Neural crest cell (in vitro differentiated cells): Measurements from ENCODE around the gene ENO3. TPM values are rescaled to one million over a fixed set of nuclear protein-coding genes. Genes with fewer than 3 reads are reported as not detected.

Source experiments
- DNase-seq: peaks from one replicate; pipeline ENCODE4 v3.0.0; 2021; ENCODE audit warnings: low read depth, mixed read lengths, low spot score
- H3K27ac Mint-ChIP-seq: one replicate; pipeline ENCODE4 v1.8.0; 2021; ENCODE audit warnings: mild to moderate bottlenecking, mixed read lengths; ENCODE audit not compliant: unreplicated experiment
- H3K27me3 Mint-ChIP-seq: 2 replicates; pipeline ENCODE4 v1.8.0; 2021; ENCODE audit warnings: low read depth, mild to moderate bottlenecking, mixed read lengths
- H3K36me3 Mint-ChIP-seq: 2 replicates; pipeline ENCODE4 v1.8.0; 2021; ENCODE audit warnings: low read depth, mild to moderate bottlenecking, mixed read lengths
- H3K4me1 Mint-ChIP-seq: 2 replicates; pipeline ENCODE4 v1.8.0; 2021; ENCODE audit warnings: mixed read lengths
- H3K4me3 Mint-ChIP-seq: one replicate; pipeline ENCODE4 v1.8.0; 2021; ENCODE audit warnings: mild to moderate bottlenecking, mixed read lengths
- H3K9me3 Mint-ChIP-seq: 2 replicates; pipeline ENCODE4 v1.8.0; 2021; ENCODE audit warnings: mixed read lengths
- CTCF ChIP-seq: fragments of 200-600 bp; sonication (generic); conservative IDR thresholded peaks from 2 replicates; pipeline ENCODE4 v1.5.0; 2021; ENCODE audit warnings: antibody characterized with exemption, mild to moderate bottlenecking
- total RNA-seq: library from RNA; stranded (reverse); gene quantifications from 2 replicates; pipeline ENCODE4 v1.2.1, GENCODE V29; 2021

The ENO3 gene
- total RNA-seq, 1 donor from 2014 or later = 10.6 TPM

GRCh38 chr17:4956493-4957061 lies 5.7 kb downstream of the ENO3 start:
- no peak for TF ChIP-seq CTCF
- Mint-ChIP-seq H3K9me3 (no peaks in the 10 kb centered on the region), H3K36me3 (peaks cover 2% of the 10 kb centered on the region), H3K4me1 (peaks cover 11% of the 10 kb centered on the region), H3K4me3 (peak overlapping the region; percentile 27), H3K27me3 (no peaks in the 10 kb centered on the region), H3K27ac (no peak overlapping the region)
- no peak for DNase-seq

- no peak for DNase-seq
- no peak overlapping the region for H3K27ac Mint-ChIP-seq
- H3K36me3 Mint-ChIP-seq = peaks cover 5% of the 10 kb centered on the region
- H3K9me3 Mint-ChIP-seq = no peaks in the 10 kb centered on the region
- no peak for TF ChIP-seq CTCF
- no peaks in the 10 kb centered on the region for H3K27me3 Mint-ChIP-seq
- H3K4me3 Mint-ChIP-seq = no peak overlapping the region
- H3K4me1 Mint-ChIP-seq = peaks cover 8% of the 10 kb centered on the region
These were observed 7.2 kb downstream of the ENO3 start for GRCh38 chr17:4958102-4958501.

DNA sequence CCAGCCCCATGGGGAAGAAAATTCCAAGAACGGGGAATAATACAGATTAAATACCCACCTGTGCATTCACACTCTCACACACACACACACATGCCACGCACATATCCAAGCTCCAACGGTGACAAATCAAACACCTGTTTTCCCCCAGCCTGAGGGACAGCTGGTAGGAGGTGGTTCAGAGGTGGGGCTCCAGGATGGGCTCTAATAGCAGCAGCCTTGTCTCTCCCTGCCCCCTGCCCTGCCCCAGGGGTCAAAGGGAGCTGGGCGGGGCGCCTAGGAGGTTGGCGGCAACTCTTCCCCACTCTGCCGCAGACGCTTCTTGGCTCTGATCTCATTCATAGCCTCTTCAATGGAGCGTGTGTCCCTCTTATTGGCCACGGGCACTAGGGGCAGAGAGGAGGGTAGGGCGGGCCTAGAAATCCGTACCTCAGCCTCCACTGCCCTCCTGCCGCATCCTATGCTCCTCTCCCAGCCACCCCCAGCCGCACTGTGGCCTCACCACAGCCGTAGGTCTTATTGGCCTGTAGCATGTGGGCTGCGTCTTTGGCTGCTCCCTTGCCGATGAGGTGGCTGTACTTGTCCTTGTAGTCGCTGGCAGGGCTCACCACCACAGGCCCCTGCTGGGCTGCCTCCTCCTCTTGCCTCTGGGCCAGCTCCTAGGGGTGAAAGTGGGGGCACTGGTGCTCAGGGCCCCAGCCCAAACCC lies 8.5 kb downstream of the ENO3 start:
- H3K27ac Mint-ChIP-seq = no peak overlapping the region
- H3K4me3 Mint-ChIP-seq = no peak overlapping the region
- peaks cover 5% of the 10 kb centered on the region for H3K36me3 Mint-ChIP-seq
- no peak for DNase-seq
- H3K4me1 Mint-ChIP-seq = peaks cover 8% of the 10 kb centered on the region
- H3K9me3 Mint-ChIP-seq = no peaks in the 10 kb centered on the region
- TF ChIP-seq CTCF = no peak
- no peaks in the 10 kb centered on the region for H3K27me3 Mint-ChIP-seq

DNA sequence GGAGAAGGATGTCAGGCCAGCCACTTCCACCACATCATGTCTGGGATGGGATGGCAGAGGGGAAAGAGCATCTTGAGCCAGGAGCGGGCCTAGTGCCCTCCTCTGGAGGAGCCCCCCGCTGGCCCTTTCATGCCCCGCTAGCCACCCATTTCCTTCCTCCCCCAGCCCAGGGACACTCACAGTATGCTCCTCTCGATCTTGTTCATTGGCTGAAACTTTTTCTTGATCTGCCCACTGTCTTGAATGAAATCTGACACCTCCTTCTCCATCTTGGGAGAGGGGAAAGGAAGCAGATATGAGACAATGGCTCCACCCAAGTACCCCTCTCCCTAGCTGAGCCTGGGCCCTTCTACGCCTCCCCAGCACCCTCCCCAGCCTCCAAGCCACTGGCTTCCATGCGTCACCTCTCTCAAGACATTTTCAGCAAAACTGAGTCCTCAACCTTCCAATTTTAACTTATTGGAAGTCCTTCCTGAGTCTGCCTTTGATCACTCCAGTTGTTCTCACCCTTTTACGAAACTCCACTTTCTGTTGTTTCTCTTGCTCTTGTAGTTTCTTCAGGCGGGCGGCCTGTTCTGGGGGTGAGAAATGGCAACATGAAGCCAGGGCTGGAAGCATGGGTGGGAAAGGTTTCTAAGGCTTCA lies 9.5 kb downstream of the ENO3 start:
- Mint-ChIP-seq H3K9me3 (no peaks in the 10 kb centered on the region), H3K4me1 (peaks cover 11% of the 10 kb centered on the region), H3K27me3 (no peaks in the 10 kb centered on the region), H3K4me3 (peak overlapping the region; percentile 40), H3K27ac (peak overlapping the region; percentile 67), H3K36me3 (peaks cover 8% of the 10 kb centered on the region)
- DNase-seq = no peak
- no peak for TF ChIP-seq CTCF

GRCh38 chr17:4965311-4965986 lies 14.5 kb downstream of the ENO3 start:
- H3K27ac Mint-ChIP-seq = peak overlapping the region; percentile 8
- peaks cover 15% of the 10 kb centered on the region for H3K36me3 Mint-ChIP-seq
- no peaks in the 10 kb centered on the region for H3K27me3 Mint-ChIP-seq
- H3K4me1 Mint-ChIP-seq = peaks cover 31% of the 10 kb centered on the region
- H3K9me3 Mint-ChIP-seq = no peaks in the 10 kb centered on the region
- peak overlapping the region; percentile 77 for H3K4me3 Mint-ChIP-seq
- TF ChIP-seq CTCF = no peak
- DNase-seq = no peak
